ENCODE results near the gene NUP210.

DNA sequence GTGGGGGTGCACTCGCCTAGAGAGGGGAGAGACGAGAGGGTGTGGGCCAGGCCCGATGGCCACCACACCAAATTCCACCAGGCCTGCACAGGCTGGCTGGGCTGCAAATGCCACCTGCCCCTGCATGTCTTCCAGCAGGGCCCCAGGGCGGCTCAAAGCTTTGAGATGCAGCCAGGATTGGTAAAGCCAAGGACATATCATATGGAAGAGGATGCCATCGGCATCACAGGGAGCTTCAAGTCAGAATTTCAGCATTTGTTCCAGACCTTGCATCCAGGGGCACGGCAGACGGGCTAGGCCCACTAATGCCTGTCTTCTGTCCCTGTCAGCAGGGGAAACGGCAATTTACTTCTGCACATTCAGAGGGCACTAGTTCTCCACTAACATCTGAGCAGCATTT lies 97.8 kb downstream of the NUP210 start:
- TF ChIP-seq HNF4A (conservative IDR thresholded peaks at IDR 0.05) = no peak
- TF ChIP-seq, protein P1, sequence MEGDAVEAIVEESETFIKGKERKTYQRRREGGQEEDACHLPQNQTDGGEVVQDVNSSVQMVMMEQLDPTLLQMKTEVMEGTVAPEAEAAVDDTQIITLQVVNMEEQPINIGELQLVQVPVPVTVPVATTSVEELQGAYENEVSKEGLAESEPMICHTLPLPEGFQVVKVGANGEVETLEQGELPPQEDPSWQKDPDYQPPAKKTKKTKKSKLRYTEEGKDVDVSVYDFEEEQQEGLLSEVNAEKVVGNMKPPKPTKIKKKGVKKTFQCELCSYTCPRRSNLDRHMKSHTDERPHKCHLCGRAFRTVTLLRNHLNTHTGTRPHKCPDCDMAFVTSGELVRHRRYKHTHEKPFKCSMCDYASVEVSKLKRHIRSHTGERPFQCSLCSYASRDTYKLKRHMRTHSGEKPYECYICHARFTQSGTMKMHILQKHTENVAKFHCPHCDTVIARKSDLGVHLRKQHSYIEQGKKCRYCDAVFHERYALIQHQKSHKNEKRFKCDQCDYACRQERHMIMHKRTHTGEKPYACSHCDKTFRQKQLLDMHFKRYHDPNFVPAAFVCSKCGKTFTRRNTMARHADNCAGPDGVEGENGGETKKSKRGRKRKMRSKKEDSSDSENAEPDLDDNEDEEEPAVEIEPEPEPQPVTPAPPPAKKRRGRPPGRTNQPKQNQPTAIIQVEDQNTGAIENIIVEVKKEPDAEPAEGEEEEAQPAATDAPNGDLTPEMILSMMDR (IDR thresholded peaks at IDR 0.05; ENCODE audit: low read depth, low read length, missing input control) = no peak

Data from liver (tissue), 3 donors.